ENCODE measurements around the gene THNSL1.

- TF ChIP-seq HDAC1 (CRISPR knock-in tag; IDR thresholded peaks at IDR 0.05) (no peak), STAT5B (CRISPR knock-in tag; IDR thresholded peaks at IDR 0.05) (no peak), SRF (IDR thresholded peaks at IDR 0.05; ENCODE audit: low read depth, low read length) (no peak)
These were observed 48.0 kb downstream of the THNSL1 start for GRCh38 chr10:25064401-25064800.
